Esophagus mucosa (tissue), 1 donor: ENCODE measurements around the gene GUCA1A. TPM values are rescaled to one million over a fixed set of nuclear protein-coding genes. Genes with fewer than 3 reads are reported as not detected.

ENCODE experiments used
- ATAC-seq: fragments of 200-7000 bp; cut with Tn5 transposase; one replicate; pipeline ENCODE4 v1.9.1; 2020
- total RNA-seq: library from RNA; stranded (reverse); gene quantifications from one replicate; pipeline ENCODE4 v1.2.4, GENCODE V29; 2023
- donor health status: DM: yes; HTN: yes; CAD: no.

GUCA1A gene
- not detected for total RNA-seq

- no peak for ATAC-seq
These were observed at the start of gene GUCA1A for GRCh38 chr6:42173101-42173500. Gene GUCA1A, plus strand, starts transcription at chr6:42173364. Its CDS starts 250 bp downstream, at chr6:42173614.

GRCh38 chr6:42123379-42124103, 49.6 kb upstream of the GUCA1A start:
- ATAC-seq: peak; percentile 2

DNA sequence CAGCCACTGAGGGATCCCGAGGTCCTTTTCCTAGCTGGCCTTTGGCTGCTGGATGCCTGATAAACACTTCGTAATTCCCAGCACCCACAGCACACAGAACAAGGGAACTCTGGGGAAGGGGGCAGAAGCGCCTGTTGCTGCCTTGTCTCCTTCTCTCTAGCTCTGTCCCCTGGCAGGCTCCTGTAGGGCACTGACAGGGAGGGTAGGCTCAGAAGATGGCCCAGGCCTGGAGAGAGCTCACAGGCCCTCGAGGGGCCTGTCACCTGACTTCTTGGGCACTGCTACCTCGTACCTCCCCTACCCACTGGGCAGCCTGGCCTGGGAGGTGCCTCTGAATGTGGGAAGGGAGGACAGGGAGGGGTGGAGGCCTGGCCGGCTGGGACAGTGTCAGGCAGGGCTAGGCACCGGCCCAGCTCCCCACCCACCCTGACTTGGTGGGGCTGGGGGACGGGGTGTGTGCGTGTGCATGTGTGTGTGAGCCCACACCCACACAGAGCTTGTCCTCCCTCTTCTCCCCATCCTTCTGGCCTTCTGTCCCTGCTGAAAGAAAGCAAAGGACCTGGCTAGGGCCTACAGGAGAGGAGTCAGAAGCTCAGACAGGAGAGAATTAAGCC, 48.8 kb upstream of the GUCA1A start:
- ATAC-seq: peak; percentile 7

DNA sequence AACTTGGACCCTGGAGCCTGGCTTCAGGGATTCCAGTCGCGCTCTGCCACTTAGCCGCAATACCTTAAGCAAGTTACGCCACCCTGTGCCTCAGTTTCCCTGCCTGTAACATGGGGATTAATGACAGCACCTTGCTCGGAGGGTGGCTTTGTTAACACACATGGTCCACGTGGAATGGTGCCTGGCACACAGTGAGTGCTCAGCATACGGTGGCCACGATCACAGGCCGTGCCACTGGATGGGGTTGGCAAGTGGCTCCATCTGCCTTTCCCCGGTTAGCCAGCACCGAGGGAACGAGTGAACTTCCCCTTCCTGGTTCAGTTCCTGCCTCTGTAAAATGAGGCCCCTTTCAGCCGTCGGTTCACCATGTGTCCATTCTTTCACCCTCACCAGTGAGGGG, 47.9 kb upstream of the GUCA1A start:
- no peak for ATAC-seq

- ATAC-seq: no peak
These were observed 47.5 kb upstream of the GUCA1A start for GRCh38 chr6:42125663-42126062.

DNA sequence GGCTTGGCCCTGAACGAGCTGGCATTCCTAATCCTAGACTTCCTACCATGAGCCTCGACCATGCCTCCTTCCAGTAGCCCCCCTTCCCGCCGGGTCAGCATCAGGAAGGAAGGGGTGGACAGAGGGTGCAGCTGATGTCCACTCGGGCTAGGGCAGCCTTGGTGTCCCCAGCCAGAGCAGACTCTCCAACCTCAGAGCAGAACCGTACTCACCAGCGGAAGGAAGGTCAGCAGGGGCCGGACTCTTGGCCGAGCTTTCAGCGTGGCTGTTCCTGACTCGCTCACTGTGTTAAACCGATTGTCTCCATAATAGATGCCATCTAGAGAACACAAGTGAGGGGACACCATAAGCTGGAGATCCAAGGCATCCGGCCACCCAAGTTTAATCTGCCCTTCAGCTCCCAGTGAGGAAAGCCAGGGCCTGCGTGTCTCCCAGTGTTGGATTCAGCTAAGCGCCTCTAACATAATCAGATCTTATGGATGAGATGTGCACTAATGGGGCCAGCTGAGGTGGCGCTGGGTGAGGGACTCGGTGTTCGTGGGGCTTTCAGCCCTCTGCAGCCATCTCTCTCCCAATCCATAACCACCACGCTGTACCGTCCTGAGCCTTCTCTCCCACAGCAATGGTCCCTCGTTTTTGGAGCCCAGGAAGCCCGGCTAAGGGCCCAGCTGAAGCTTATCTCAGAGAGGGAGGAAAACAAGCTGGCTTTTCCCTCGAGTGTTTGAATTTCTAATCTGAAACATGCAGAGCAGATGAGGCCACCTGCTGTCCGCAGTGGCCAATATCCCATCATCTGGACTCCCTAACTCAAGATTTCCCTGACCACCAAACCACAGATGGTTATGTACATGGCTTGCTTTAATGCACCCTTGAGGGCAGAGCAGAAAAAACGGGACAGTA, 44.5 kb upstream of the GUCA1A start:
- no peak for ATAC-seq

- no peak for ATAC-seq
These were observed 43.8 kb upstream of the GUCA1A start for GRCh38 chr6:42129360-42129676.

- ATAC-seq: peak; percentile 22
These were observed 41.6 kb upstream of the GUCA1A start for GRCh38 chr6:42131531-42131930.

DNA sequence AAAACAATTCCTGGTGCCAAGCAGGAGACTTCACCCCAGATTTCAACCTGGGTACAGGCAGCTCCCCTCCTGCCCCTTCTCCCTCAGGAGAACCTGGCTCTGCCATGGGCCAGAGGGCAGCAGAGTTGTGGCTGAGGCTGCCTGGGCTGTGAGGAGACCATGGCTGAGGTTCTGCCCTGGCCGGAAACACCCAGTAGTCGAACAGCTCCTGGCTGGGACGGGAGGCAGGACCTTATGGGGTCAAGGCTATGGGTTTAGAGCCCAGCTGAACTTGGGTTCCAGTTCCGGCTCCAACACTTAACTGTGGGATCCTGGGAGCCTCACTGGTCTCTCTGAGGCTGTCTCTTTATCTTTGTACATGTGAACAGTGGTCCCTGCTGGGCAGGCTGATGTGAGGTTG, 39.2 kb upstream of the GUCA1A start:
- ATAC-seq: no peak

- ATAC-seq: no peak
These were observed 38.0 kb upstream of the GUCA1A start for GRCh38 chr6:42135161-42135560.

DNA sequence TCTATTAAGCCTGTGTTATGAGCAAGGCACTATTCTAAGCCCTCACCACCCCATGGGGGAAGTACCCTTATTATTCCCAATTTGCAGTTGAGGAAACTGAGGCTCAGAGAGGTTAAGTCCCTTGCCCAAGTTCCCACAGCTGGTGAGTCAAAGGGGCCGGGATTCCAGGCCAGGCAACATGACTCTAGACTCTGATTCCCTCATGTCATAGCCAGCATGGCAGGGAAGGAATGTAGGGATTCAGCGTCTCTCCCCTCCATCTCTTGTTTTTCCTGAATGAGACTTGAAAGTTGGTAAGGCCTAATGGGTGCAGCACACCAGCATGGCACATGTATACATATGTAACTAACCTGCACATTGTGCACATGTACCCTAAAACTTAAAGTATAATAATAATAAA, 37.4 kb upstream of the GUCA1A start:
- no peak for ATAC-seq

- peak; percentile 8 for ATAC-seq
These were observed 36.5 kb upstream of the GUCA1A start for GRCh38 chr6:42136508-42137193.

- peak; percentile 14 for ATAC-seq
These were observed 35.9 kb upstream of the GUCA1A start for GRCh38 chr6:42137194-42137753.

GRCh38 chr6:42138190-42138589, 35.0 kb upstream of the GUCA1A start:
- ATAC-seq: no peak

DNA sequence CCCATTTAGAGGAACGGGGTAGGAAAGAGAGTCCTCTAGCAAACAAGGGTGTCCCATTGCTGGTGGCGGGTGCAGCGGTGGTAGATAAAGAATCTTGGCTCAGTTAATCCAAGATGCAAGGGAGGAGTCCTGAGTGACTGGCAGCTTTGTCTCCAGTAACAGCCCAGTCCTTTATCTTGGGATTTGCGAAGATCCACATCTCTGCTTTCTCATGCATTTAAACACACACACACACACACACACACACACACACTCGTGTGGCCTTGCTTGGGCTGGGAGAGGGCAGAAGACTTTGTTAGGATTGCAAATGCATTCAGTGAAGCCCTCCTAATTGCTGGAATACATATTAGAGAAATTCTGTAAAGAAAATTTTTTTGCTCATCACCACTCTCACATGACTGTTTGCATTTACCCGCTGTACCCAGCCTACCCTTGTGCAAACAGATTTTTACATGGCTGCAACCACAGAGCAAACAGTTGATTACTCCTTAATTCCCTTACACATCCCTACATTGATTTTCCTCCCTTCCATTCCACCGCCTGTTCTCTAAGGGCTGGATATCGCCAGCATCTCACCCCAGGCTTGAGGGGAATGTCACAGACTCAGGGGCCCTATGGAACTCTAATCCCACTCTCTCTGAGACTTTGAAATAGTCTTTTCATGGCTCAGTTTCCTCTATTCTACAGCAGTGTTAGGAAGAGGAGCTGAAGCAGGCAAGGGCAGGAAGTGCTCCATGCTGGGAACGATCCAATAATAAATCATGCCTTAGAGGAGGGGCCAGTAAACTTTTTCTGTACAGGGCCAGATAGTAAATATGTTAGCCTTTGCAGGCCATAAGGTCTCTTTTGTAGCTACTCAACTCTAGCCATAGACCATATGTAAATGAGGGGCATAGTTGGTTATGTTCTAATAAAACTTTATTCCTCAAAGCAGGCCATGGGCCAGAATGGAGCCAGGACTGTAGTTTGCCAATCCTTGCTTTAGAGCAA, 34.2 kb upstream of the GUCA1A start:
- ATAC-seq: no peak

GRCh38 chr6:42140032-42140431, 33.1 kb upstream of the GUCA1A start:
- peak; percentile 71 for ATAC-seq

GRCh38 chr6:42140756-42141602, 32.2 kb upstream of the GUCA1A start:
- ATAC-seq: peak; percentile 29

DNA sequence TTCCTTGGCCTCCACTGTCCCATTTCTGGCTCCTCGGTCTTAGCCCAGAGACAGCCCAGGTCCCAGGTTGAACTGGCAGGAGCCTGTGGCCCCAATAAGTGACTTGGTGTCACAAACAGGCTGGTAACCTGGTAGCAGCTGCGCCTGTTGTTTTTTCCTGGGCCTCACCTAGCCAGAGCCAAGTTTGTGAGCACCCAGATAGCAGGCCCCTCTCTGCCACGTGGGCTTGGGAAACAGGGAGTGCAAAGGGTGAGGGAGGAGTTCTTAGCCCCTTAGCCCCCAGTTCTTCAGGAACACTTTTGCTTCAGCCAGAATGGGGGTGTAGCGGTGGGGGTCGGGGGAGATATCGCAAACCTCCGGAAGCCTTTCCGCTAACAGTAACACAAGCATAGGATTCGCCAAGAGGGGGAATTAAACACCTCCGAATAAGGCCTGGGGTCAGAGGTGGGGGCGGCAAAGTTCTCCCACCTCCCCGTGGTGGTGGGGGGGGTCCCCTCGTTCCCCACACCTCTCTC, 31.5 kb upstream of the GUCA1A start:
- ATAC-seq: no peak

DNA sequence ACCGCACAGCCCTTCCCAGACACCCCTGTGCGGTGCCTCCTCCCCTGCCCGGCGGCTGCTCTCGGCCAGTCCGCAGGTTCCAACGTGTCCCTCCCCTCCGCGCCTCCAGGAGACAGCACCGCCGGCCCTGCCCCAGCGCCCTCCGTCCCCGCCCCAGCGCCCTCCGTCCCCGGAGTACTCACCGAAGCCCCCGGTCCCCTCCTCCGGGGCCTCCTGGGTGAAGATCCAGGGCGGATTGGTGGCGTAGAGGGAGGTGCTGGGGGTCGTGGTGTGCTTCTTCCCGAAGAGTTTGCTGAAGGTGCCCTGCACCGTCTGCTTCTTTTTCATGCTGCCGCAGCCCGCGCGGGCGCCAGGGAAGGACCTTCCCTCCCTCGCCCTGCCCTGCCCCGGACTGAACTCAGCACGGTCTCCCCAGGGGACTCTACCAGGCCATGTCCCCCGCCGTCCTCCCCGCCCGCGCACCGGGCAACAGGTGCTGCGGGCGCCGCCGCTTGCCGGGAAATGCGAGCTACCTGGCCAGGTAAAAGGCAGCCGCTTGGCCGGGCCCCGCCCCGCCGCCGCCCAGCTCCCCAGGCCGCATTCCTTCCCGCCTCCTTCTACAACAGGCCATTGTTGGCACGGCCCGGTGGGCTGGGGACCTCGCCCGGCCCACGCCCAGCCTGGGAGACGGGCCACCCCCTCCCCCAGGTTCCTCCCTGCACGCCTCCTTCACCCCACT, 30.9 kb upstream of the GUCA1A start, which contains the start of gene C6orf132:
Gene C6orf132 (minus strand): TSS at position 503 of the 718 bp plus-strand sequence. CDS start 176 bp downstream, at position 327.
- ATAC-seq: peak; percentile 83
